GM13977 (cell line): ENCODE data around the gene OTP.
"Not testable (repeated sequence)": the region's sequence is repeated elsewhere in the genome, so short reads cannot be mapped to it uniquely, and the experiment has no call there.

Experiments used
- DNase-seq: peaks from one replicate; pipeline ENCODE4 v3.0.0; 2012; ENCODE audit warnings: low spot score
- in situ Hi-C: fragments of 300-500 bp; cut with MboI; formaldehyde crosslinking; loops from one replicate; pipeline ENCODE4 v1.12.0; 2022; ENCODE audit warnings: low sequenced_read_pairs, low pct_unique_long_range_greater_than_20kb, mixed read lengths, inconsistent platforms; ENCODE audit not compliant: unreplicated experiment
- TF ChIP-seq, protein P1 (sequence below): IDR thresholded peaks from 2 replicates; pipeline ENCODE4 v1.5.1; 2012; ENCODE audit warnings: mild to moderate bottlenecking, control low read depth; ENCODE audit not compliant: insufficient read depth; ENCODE audit errors: extremely low read depth, missing control alignments

Gene OTP

GRCh38 chr5:77628840-77629508, 9.5 kb downstream of the OTP start:
- TF ChIP-seq, protein P1, sequence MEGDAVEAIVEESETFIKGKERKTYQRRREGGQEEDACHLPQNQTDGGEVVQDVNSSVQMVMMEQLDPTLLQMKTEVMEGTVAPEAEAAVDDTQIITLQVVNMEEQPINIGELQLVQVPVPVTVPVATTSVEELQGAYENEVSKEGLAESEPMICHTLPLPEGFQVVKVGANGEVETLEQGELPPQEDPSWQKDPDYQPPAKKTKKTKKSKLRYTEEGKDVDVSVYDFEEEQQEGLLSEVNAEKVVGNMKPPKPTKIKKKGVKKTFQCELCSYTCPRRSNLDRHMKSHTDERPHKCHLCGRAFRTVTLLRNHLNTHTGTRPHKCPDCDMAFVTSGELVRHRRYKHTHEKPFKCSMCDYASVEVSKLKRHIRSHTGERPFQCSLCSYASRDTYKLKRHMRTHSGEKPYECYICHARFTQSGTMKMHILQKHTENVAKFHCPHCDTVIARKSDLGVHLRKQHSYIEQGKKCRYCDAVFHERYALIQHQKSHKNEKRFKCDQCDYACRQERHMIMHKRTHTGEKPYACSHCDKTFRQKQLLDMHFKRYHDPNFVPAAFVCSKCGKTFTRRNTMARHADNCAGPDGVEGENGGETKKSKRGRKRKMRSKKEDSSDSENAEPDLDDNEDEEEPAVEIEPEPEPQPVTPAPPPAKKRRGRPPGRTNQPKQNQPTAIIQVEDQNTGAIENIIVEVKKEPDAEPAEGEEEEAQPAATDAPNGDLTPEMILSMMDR = no peak
- in situ Hi-C loops = loop anchor here (25.0 kb wide), 1 partner anchor 358 kb away; no protein-coding TSS in a partner anchor
- DNase-seq = peak; percentile 51

DNA sequence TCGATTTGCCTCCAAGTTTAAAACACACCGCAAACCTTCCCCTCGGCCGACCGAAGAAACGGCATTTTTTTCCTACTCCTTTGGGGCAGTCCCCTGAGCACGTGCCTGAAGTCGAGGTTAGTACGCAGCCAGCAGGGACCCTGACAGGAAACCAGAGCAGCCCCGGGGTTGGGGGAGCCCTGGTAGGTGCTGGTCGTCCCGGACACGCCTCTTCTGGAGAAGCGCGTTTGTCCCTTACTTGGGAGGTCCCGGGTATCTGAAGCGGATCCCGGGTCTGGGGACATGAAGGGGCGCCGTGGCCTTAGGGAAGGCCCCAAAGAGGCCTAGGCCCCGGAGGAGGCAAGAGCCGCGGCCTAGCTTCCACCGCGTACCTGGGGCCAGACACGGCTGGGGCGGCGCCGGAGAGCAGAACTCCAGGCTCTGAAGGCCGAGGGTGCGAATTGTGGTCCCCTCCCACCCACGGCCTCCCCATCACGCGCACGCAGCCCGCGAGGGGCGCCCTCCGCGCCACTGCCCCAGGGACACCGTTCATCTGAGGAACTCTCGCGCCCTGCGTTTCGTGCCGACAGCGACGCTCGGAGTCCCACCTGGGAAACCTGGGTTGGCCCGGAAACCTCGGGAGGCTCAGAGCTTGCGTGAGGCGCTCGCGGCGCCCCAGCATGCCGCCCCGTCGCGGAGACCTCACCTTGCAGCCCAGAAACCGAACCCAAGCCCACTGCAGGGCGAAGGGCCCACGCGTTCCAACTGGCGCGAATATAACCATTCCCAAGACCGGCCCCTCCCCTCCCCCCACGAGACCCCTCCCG, 10.4 kb downstream of the OTP start:
- in situ Hi-C loops = loop anchor here (25.0 kb wide), 1 partner anchor 359 kb away; no protein-coding TSS in a partner anchor
- DNase-seq = no peak
- TF ChIP-seq, protein P1 = no peak

- TF ChIP-seq, protein P1 = no peak
- in situ Hi-C loops = no loop called here
- no peak for DNase-seq
Measured at GRCh38 chr5:77623203-77623740, 15.2 kb downstream of the OTP start.

GRCh38 chr5:77621440-77621839, 17.1 kb downstream of the OTP start:
- no peak for DNase-seq
- in situ Hi-C loops = no loop called here
- TF ChIP-seq, protein P1 = no peak

GRCh38 chr5:77620405-77620804, 18.1 kb downstream of the OTP start:
- no peak for DNase-seq
- in situ Hi-C loops = no loop called here
- TF ChIP-seq, protein P1 = no peak

DNA sequence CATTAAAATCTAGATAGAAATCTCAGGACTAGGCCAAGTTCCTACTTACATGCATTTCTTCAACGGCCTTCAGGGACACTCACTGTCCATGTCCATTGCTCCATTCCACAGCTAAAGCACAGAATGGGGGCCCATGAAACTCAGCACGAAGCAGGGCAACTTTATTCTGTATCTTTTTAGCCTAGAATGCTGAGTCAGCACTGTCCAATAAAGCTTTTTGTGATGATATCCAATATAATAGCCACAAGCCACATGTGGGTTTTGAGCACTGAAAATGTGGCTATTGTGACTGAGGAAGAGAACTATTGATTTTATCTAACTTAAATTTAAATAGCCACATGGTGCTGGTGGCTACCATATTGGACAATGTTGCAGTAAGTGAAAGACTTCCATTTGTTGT, 21.6 kb downstream of the OTP start:
- DNase-seq = no peak
- in situ Hi-C loops = no loop called here
- TF ChIP-seq, protein P1 = no peak

- DNase-seq = not testable (repeated sequence)
Measured at GRCh38 chr5:77608927-77609326, 29.6 kb downstream of the OTP start.

More at GRCh38 chr5:77608927-77609326, 29.6 kb downstream of the OTP start:
- in situ Hi-C loops = not testable (repeated sequence)
